Lower lobe of right lung (tissue), 2 donors: Measurements from ENCODE around the gene RPL39. TPM values are rescaled to one million over a fixed set of nuclear protein-coding genes. Genes with fewer than 3 reads are reported as not detected.

Experiments
- ATAC-seq, 2 donors: fragments of 200-7000 bp; cut with Tn5 transposase; one replicate each; pipeline ENCODE4 v1.9.1; 2020 to 2022; ENCODE audit warnings: mild to moderate bottlenecking in 2 of 2, moderate library complexity in 2 of 2
- DNase-seq: peaks from one replicate; pipeline ENCODE4 v3.0.0-alpha.2; 2020
- H3K27ac ChIP-seq: fragments of 200-600 bp; one replicate; pipeline ENCODE4 v1.8.0; 2022
- H3K27me3 ChIP-seq: fragments of 200-600 bp; one replicate; pipeline ENCODE4 v1.8.0; 2022; ENCODE audit warnings: low read depth
- H3K36me3 ChIP-seq: fragments of 200-600 bp; one replicate; pipeline ENCODE4 v1.8.0; 2022; ENCODE audit warnings: mild to moderate bottlenecking
- H3K4me1 ChIP-seq: fragments of 200-600 bp; one replicate; pipeline ENCODE4 v1.8.0; 2022
- H3K4me3 ChIP-seq: fragments of 200-600 bp; one replicate; pipeline ENCODE4 v1.8.0; 2022; ENCODE audit warnings: mild to moderate bottlenecking
- H3K9me3 ChIP-seq: fragments of 200-600 bp; one replicate; pipeline ENCODE4 v1.8.0; 2022
- intact Hi-C: fragments of 100-400 bp; cut with DNase I; formaldehyde crosslinking; loops from one replicate; pipeline ENCODE4 v1.11.0; 2022
- total RNA-seq: library from RNA; stranded (reverse); fragmentation: NEBNext Ultra II Directional; extraction: Animal tissue kit (Norgen Biotek cat#: 25700); gene quantifications from one replicate; pipeline ENCODE4 v1.2.1, GENCODE V29; 2021
- TF ChIP-seq, protein P1 (sequence below): fragments of 200-600 bp; IDR thresholded peaks from one replicate; pipeline ENCODE4 v1.8.0; 2022; ENCODE audit warnings: antibody characterized with exemption, mild to moderate bottlenecking
- donor health status: DM: no; HTN: yes; CAD: no; lungs with severe emphysema.

Gene RPL39
- total RNA-seq, 1 donor from 2014 or later = 1,325 TPM

DNA sequence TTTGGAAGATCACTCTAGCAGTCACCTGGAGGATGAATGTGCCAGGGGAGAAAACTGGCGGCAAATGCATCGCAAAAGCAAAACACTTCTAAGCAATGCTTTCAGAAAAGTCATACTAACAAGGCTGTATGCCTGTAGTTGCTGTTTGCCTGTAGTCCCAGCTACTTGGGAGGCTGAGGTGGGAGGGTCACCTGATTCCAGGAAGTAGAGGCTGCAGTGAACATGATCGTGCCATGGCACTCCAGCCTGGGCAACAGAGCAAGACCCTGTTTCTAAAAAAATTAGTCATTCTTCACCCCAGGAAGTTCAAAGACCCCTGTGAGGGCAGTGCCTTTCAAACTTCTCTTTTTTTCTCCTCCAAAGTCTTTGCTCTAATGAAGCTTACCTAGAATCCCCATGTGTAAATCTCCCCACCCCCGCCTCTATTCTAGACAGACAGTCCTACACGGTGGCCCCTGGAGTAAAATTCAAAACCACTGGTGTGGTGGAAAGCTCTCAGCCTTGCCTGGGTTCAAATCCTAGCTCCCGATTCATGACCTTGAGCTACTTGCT, 27.5 kb downstream of the RPL39 start:
- Histone ChIP-seq H3K4me1 (no peaks in the 10 kb centered on the region), H3K36me3 (no peaks in the 10 kb centered on the region), H3K27me3 (no peaks in the 10 kb centered on the region), H3K9me3 (no peaks in the 10 kb centered on the region), H3K4me3 (no peak overlapping the region), H3K27ac (no peak overlapping the region)
- no peak for DNase-seq
- no peak for ATAC-seq
- intact Hi-C loops = no loop called here
- TF ChIP-seq, protein P1, sequence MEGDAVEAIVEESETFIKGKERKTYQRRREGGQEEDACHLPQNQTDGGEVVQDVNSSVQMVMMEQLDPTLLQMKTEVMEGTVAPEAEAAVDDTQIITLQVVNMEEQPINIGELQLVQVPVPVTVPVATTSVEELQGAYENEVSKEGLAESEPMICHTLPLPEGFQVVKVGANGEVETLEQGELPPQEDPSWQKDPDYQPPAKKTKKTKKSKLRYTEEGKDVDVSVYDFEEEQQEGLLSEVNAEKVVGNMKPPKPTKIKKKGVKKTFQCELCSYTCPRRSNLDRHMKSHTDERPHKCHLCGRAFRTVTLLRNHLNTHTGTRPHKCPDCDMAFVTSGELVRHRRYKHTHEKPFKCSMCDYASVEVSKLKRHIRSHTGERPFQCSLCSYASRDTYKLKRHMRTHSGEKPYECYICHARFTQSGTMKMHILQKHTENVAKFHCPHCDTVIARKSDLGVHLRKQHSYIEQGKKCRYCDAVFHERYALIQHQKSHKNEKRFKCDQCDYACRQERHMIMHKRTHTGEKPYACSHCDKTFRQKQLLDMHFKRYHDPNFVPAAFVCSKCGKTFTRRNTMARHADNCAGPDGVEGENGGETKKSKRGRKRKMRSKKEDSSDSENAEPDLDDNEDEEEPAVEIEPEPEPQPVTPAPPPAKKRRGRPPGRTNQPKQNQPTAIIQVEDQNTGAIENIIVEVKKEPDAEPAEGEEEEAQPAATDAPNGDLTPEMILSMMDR = no peak

GRCh38 chrX:119763181-119763580, 28.2 kb downstream of the RPL39 start:
- Histone ChIP-seq H3K9me3 (no peaks in the 10 kb centered on the region), H3K27ac (no peak overlapping the region), H3K4me1 (no peaks in the 10 kb centered on the region), H3K4me3 (no peak overlapping the region), H3K27me3 (no peaks in the 10 kb centered on the region), H3K36me3 (no peaks in the 10 kb centered on the region)
- TF ChIP-seq, protein P1 = no peak
- intact Hi-C loops = no loop called here
- no peak for ATAC-seq
- DNase-seq = no peak

GRCh38 chrX:119762718-119763117, 28.7 kb downstream of the RPL39 start:
- Histone ChIP-seq H3K27me3 (no peaks in the 10 kb centered on the region), H3K4me1 (no peaks in the 10 kb centered on the region), H3K9me3 (no peaks in the 10 kb centered on the region), H3K27ac (no peak overlapping the region), H3K4me3 (no peak overlapping the region), H3K36me3 (no peaks in the 10 kb centered on the region)
- DNase-seq (no peak), ATAC-seq (no peak)
- TF ChIP-seq, protein P1 = no peak
- intact Hi-C loops = no loop called here

- Histone ChIP-seq H3K9me3 (no peaks in the 10 kb centered on the region), H3K4me1 (no peaks in the 10 kb centered on the region), H3K36me3 (no peaks in the 10 kb centered on the region), H3K27ac (no peak overlapping the region), H3K4me3 (peak overlapping the region; percentile 61), H3K27me3 (no peaks in the 10 kb centered on the region)
- ATAC-seq (no peak), DNase-seq (no peak)
- intact Hi-C loops = no loop called here
- TF ChIP-seq, protein P1 = no peak
Observed at GRCh38 chrX:119760026-119760877, 31.2 kb downstream of the RPL39 start.

- H3K27ac ChIP-seq = peak overlapping the region; percentile 72
- no peak for ATAC-seq
- H3K4me1 ChIP-seq = no peaks in the 10 kb centered on the region
- H3K36me3 ChIP-seq = no peaks in the 10 kb centered on the region
- intact Hi-C loops = no loop called here
- H3K27me3 ChIP-seq = no peaks in the 10 kb centered on the region
- no peak for DNase-seq
- H3K9me3 ChIP-seq = no peaks in the 10 kb centered on the region
- H3K4me3 ChIP-seq = peak overlapping the region; percentile 61
- TF ChIP-seq, protein P1 = no peak
Observed at GRCh38 chrX:119759248-119759766, 32.1 kb downstream of the RPL39 start.
